K562 (cell line): ENCODE measurements around the gene TMEM106B.

Experiments used
- GTF2F1 ChIP-seq: IDR thresholded peaks from 2 replicates; pipeline ENCODE4 v1.6.1; 2011; ENCODE audit warnings: low read depth, low read length, improper control_type of control experiment
- PML ChIP-seq: IDR thresholded peaks from 2 replicates; pipeline ENCODE4 v1.6.1; 2012; ENCODE audit warnings: low read length, inconsistent platforms
- POLR2AphosphoS5 ChIP-seq: IDR thresholded peaks from 2 replicates; pipeline ENCODE4 v1.6.1; 2011; ENCODE audit warnings: mild to moderate bottlenecking, low read depth, low read length, moderate library complexity; ENCODE audit not compliant: control insufficient read depth, insufficient read depth
- REST ChIP-seq, 2 experiments: fragments of 450-650 bp; formaldehyde crosslinking in 1 of 2; IDR thresholded peaks; 2 replicates each; pipeline versions ENCODE4 v1.4.0 to v1.6.1; 2014 to 2020; ENCODE audit warnings: mild to moderate bottlenecking in 2 of 2, borderline replicate concordance in 1 of 2, low read depth in 1 of 2

DNA sequence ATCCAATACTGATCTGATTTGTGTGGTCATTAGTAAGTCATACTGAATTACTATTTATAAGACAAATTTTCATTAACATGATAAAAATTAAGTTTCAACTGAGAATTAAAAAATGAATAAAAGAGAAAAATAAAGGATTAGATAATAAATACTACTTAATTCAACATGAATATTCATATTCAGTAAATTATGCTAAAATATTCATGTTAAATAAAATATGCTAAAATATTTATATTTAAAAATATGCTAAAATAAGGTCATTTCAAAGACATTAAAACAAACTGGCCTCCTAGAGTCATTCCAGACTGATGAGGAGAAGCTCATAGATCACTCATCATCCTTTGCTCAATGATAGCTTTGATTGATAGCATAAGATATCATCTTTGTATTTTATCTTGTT is 16.7 kb upstream of the TMEM106B start:
- TF ChIP-seq GTF2F1 = no peak
- TF ChIP-seq PML = no peak
- no peak for TF ChIP-seq REST (IDR thresholded peaks at IDR 0.05; ENCODE audit: borderline replicate concordance)
- TF ChIP-seq REST (CRISPR knock-in tag; IDR thresholded peaks at IDR 0.05; ENCODE audit: low read depth) = no peak
- TF ChIP-seq POLR2AphosphoS5 = no peak
